Left kidney (tissue), 8 donors: ENCODE data around the gene GAGE1. TPM values are rescaled to one million over a fixed set of nuclear protein-coding genes. Genes with fewer than 3 reads are reported as not detected.
A peak's percentile ranks its signal among the peaks of the same experiment; 100 is the strongest.
"Not testable (repeated sequence)": the region's sequence is repeated elsewhere in the genome, so short reads cannot be mapped to it uniquely, and the experiment has no call there.

Source experiments
- DNase-seq: peaks from one replicate; pipeline ENCODE4 v3.0.0-alpha.2; 2013
- long read RNA-seq, 8 donors: transcript quantifications; one replicate each; lab custom pipeline, GENCODE V29; 2026
- polyA plus RNA-seq: library from polyadenylated mRNA; unstranded; fragments of 120-200 nt; gene quantifications from one replicate; pipeline ENCODE4 v1.2.1, GENCODE V29; 2013; ENCODE audit not compliant: insufficient read length

Gene GAGE1
- polyA plus RNA-seq = not detected
- long read RNA-seq, donor 1 = 0 reads
- long read RNA-seq, donor 2 = 0 reads
- long read RNA-seq, donor 3 = 0 reads
- long read RNA-seq, donor 4 = 0 reads
- long read RNA-seq, donor 5 = 0 reads
- long read RNA-seq, donor 6 = 0 reads
- long read RNA-seq, donor 7 = 0 reads
- long read RNA-seq, donor 8 = 0 reads

- not testable (repeated sequence) for DNase-seq
These were observed at the start of gene GAGE1 for GRCh38 chrX:49598720-49599119. GAGE1 (plus strand) TSS chrX:49599020; CDS start chrX:49600175, 1,155 bp downstream.

- DNase-seq = not testable (repeated sequence)
These were observed 47.8 kb upstream of the GAGE1 start, which contains the start of gene GAGE12E for GRCh38 chrX:49550989-49551388. GAGE12E (plus strand) TSS chrX:49551289; CDS start chrX:49552444, 1,155 bp downstream.

GRCh38 chrX:49560542-49560941 lies 38.3 kb upstream of the GAGE1 start, which contains the start of gene GAGE12F:
GAGE12F (plus strand) TSS chrX:49560842; CDS start chrX:49561997, 1,155 bp downstream.
- DNase-seq = not testable (repeated sequence)

GRCh38 chrX:49568728-49569127 lies 30.1 kb upstream of the GAGE1 start:
- not testable (repeated sequence) for DNase-seq

GRCh38 chrX:49569152-49569551 lies 29.7 kb upstream of the GAGE1 start:
- not testable (repeated sequence) for DNase-seq

- DNase-seq = not testable (repeated sequence)
These were observed 28.7 kb upstream of the GAGE1 start, which contains the start of gene GAGE12G for GRCh38 chrX:49570100-49570499. GAGE12G (plus strand) TSS chrX:49570400; CDS start chrX:49571555, 1,155 bp downstream.

- not testable (repeated sequence) for DNase-seq
These were observed 19.2 kb upstream of the GAGE1 start, which contains the start of gene GAGE12H for GRCh38 chrX:49579649-49580048. GAGE12H (plus strand) TSS chrX:49579949; CDS start chrX:49581104, 1,155 bp downstream.

GRCh38 chrX:49589196-49589595 lies 9.6 kb upstream of the GAGE1 start, which contains the start of gene GAGE2A:
GAGE2A (plus strand) TSS chrX:49589496; CDS start chrX:49590651, 1,155 bp downstream.
- DNase-seq = not testable (repeated sequence)

- not testable (repeated sequence) for DNase-seq
These were observed 8.9 kb upstream of the GAGE1 start for GRCh38 chrX:49589769-49590478.

GRCh38 chrX:49590488-49590887 lies 8.3 kb upstream of the GAGE1 start:
- DNase-seq = not testable (repeated sequence)

GRCh38 chrX:49610718-49611310 lies 12.0 kb downstream of the GAGE1 start:
- no peak for DNase-seq

- no peak for DNase-seq
These were observed 19.8 kb downstream of the GAGE1 start for GRCh38 chrX:49618574-49618973.

- peak; percentile 19 for DNase-seq
These were observed 28.4 kb downstream of the GAGE1 start for GRCh38 chrX:49627086-49627777.

- DNase-seq = no peak
These were observed 46.3 kb downstream of the GAGE1 start for GRCh38 chrX:49644991-49645637.

GRCh38 chrX:49656533-49656932 lies 57.7 kb downstream of the GAGE1 start:
- no peak for DNase-seq

Other genes starting within 250 kb of the GAGE1 start
- not detected for gene GAGE12C, start 66.8 kb upstream of the GAGE1 start, polyA plus RNA-seq
- gene GAGE12D, start 57.3 kb upstream of the GAGE1 start, polyA plus RNA-seq = not detected
- not detected for gene GAGE12E, start 47.7 kb upstream of the GAGE1 start, polyA plus RNA-seq
- gene GAGE12F, start 38.2 kb upstream of the GAGE1 start, polyA plus RNA-seq = not detected
- not detected for gene GAGE12G, start 28.6 kb upstream of the GAGE1 start, polyA plus RNA-seq
- gene GAGE12H, start 19.1 kb upstream of the GAGE1 start, polyA plus RNA-seq = not detected
- gene GAGE2A, start 9.5 kb upstream of the GAGE1 start, polyA plus RNA-seq = not detected
- not detected for gene PAGE1, start 97.0 kb downstream of the GAGE1 start, polyA plus RNA-seq
- gene PAGE4, start 230.3 kb downstream of the GAGE1 start, polyA plus RNA-seq = 0.30 TPM